Activated B cell treated with CpG ODN at 0.5 μM for 24 hours (primary cell): ENCODE measurements around the gene GMPR. TPM values are rescaled to one million over a fixed set of nuclear protein-coding genes. Genes with fewer than 3 reads are reported as not detected.

Experiments
- ATAC-seq: fragments of 200-7000 bp; cut with Tn5 transposase; one replicate; pipeline ENCODE4 v1.10.0; 2021; ENCODE audit warnings: low read depth, mild to moderate bottlenecking, moderate library complexity
- CTCF ChIA-PET: fragments of 350-600 bp; sonication (Branson Sonifier 250); formaldehyde crosslinking; loops from one replicate; lab custom pipeline; 2021; ENCODE audit warnings: antibody characterized with exemption; lab: Charles Lee
- POLR2A ChIA-PET: fragments of 350-600 bp; sonication (Branson Sonifier 250); formaldehyde crosslinking; loops from one replicate; lab custom pipeline; 2021; ENCODE audit warnings: antibody characterized with exemption; lab: Charles Lee
- DNase-seq: peaks from one replicate; pipeline ENCODE4 v3.0.0; 2022
- H3K27ac Mint-ChIP-seq: one replicate; pipeline ENCODE4 v1.8.0; 2020; ENCODE audit warnings: mixed read lengths
- H3K27me3 Mint-ChIP-seq: one replicate; pipeline ENCODE4 v1.8.0; 2021; ENCODE audit warnings: mixed read lengths
- H3K36me3 Mint-ChIP-seq: one replicate; pipeline ENCODE4 v1.8.0; 2021; ENCODE audit warnings: low read depth, mixed read lengths
- H3K4me1 Mint-ChIP-seq: one replicate; pipeline ENCODE4 v1.8.0; 2021; ENCODE audit warnings: mixed read lengths
- H3K4me3 Mint-ChIP-seq: one replicate; pipeline ENCODE4 v1.8.0; 2020; ENCODE audit warnings: mild to moderate bottlenecking, mixed read lengths
- H3K9me3 Mint-ChIP-seq: one replicate; pipeline ENCODE4 v1.8.0; 2020; ENCODE audit warnings: mixed read lengths
- intact Hi-C: fragments of 100-400 bp; cut with micrococcal nuclease; formaldehyde crosslinking; loops from one replicate; pipeline ENCODE4 v1.15.1; 2024
- total RNA-seq: library from RNA; stranded (reverse); gene quantifications from 2 replicates; pipeline ENCODE4 v1.2.3, GENCODE V29; 2022
- TF ChIP-seq, protein P1 (sequence below): fragments of 200-600 bp; IDR thresholded peaks from one replicate; pipeline ENCODE4 v1.8.0; 2022; ENCODE audit warnings: antibody characterized with exemption, mild to moderate bottlenecking

GMPR gene
- total RNA-seq, 1 donor from 2014 or later, result 0.47 TPM

GRCh38 chr6:16306334-16306733 lies 67.9 kb downstream of the GMPR start:
- H3K27me3 Mint-ChIP-seq, result no peaks in the 10 kb centered on the region
- ChIA-PET POLR2A (interaction anchor here (1.2 to 1.5 kb wide), 2 partner anchors 11 to 16 kb away, joined by 4 to 5 read pairs; no protein-coding TSS in a partner anchor), CTCF (interaction anchor here (0.5 kb wide), 1 partner anchor 11 kb away, joined by 3 read pairs; no protein-coding TSS in a partner anchor)
- peaks cover 36% of the 10 kb centered on the region for H3K4me1 Mint-ChIP-seq
- no peaks in the 10 kb centered on the region for H3K9me3 Mint-ChIP-seq
- H3K4me3 Mint-ChIP-seq, result peak overlapping the region; percentile 82
- no peaks in the 10 kb centered on the region for H3K36me3 Mint-ChIP-seq
- DNase-seq (no peak), ATAC-seq (no peak)
- intact Hi-C loops, result loop anchor here (5.0 kb wide), 5 partner anchors 69 to 644 kb away; partner anchors contain the start of genes DTNBP1, GMPR and MYLIP
- TF ChIP-seq, protein P1, sequence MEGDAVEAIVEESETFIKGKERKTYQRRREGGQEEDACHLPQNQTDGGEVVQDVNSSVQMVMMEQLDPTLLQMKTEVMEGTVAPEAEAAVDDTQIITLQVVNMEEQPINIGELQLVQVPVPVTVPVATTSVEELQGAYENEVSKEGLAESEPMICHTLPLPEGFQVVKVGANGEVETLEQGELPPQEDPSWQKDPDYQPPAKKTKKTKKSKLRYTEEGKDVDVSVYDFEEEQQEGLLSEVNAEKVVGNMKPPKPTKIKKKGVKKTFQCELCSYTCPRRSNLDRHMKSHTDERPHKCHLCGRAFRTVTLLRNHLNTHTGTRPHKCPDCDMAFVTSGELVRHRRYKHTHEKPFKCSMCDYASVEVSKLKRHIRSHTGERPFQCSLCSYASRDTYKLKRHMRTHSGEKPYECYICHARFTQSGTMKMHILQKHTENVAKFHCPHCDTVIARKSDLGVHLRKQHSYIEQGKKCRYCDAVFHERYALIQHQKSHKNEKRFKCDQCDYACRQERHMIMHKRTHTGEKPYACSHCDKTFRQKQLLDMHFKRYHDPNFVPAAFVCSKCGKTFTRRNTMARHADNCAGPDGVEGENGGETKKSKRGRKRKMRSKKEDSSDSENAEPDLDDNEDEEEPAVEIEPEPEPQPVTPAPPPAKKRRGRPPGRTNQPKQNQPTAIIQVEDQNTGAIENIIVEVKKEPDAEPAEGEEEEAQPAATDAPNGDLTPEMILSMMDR, result no peak
- H3K27ac Mint-ChIP-seq, result no peak overlapping the region

DNA sequence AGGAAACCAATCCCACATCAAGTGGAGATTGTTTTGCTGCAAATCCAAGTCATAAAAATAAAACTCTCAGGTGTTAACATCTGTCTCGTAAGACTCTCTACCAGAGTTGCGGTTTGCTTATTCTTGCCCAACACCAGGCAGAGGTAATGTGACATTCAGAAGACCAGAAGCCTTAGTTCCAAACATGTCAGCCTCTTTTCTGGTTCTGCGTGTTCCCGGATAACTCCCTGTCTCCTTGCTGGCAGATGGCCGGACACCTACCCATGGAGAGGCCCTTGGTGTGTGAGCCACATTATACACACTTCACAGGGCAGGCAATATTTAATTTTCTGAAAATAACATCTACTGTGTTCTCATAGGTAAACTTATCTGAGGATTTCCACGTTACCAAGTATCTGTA lies 73.4 kb downstream of the GMPR start:
- TF ChIP-seq, protein P1, result no peak
- Mint-ChIP-seq H3K27me3 (no peaks in the 10 kb centered on the region), H3K4me1 (peaks cover 12% of the 10 kb centered on the region), H3K4me3 (no peak overlapping the region), H3K27ac (no peak overlapping the region), H3K36me3 (no peaks in the 10 kb centered on the region), H3K9me3 (no peaks in the 10 kb centered on the region)
- CTCF ChIA-PET, result no interaction called here
- ATAC-seq (no peak), DNase-seq (no peak)
- intact Hi-C loops, result no loop called here
- POLR2A ChIA-PET, result no interaction called here

DNA sequence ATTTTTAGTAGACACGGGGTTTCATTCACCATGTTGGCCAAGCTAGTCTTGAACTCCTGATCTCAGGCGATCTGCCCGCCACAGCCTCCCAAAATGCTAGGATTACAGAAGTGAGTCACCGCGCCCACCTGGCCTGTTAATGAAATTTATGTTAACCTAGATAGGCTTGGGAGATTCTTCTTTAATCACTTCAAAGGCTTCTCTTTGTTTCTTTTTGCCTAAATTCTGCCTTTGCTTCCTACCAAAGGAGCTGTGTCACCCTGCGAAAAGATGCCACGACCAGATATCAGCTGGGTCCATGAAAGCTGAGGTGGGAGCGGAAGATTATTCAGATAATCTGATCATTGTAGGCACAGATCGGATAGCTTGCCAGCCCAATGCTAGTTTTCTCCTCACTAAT lies 75.3 kb downstream of the GMPR start:
- Mint-ChIP-seq H3K4me1 (peaks cover 6% of the 10 kb centered on the region), H3K36me3 (no peaks in the 10 kb centered on the region), H3K9me3 (no peaks in the 10 kb centered on the region), H3K27me3 (no peaks in the 10 kb centered on the region), H3K27ac (no peak overlapping the region), H3K4me3 (no peak overlapping the region)
- POLR2A ChIA-PET, result no interaction called here
- TF ChIP-seq, protein P1, result no peak
- no peak for ATAC-seq
- DNase-seq, result no peak
- intact Hi-C loops, result no loop called here
- CTCF ChIA-PET, result interaction anchor here (0.7 kb wide), 1 partner anchor 450 kb away, joined by 3 read pairs; no protein-coding TSS in a partner anchor

- ChIA-PET POLR2A (interaction anchor here (0.7 kb wide), 1 partner anchor 34 kb away, joined by 3 read pairs; no protein-coding TSS in a partner anchor), CTCF (no interaction called here)
- Mint-ChIP-seq H3K27ac (no peak overlapping the region), H3K9me3 (no peaks in the 10 kb centered on the region), H3K4me1 (peaks cover 10% of the 10 kb centered on the region), H3K36me3 (no peaks in the 10 kb centered on the region), H3K27me3 (no peaks in the 10 kb centered on the region), H3K4me3 (no peak overlapping the region)
- TF ChIP-seq, protein P1, result no peak
- intact Hi-C loops, result no loop called here
- DNase-seq (no peak), ATAC-seq (no peak)
Observed at GRCh38 chr6:16314296-16314695, 75.9 kb downstream of the GMPR start.

DNA sequence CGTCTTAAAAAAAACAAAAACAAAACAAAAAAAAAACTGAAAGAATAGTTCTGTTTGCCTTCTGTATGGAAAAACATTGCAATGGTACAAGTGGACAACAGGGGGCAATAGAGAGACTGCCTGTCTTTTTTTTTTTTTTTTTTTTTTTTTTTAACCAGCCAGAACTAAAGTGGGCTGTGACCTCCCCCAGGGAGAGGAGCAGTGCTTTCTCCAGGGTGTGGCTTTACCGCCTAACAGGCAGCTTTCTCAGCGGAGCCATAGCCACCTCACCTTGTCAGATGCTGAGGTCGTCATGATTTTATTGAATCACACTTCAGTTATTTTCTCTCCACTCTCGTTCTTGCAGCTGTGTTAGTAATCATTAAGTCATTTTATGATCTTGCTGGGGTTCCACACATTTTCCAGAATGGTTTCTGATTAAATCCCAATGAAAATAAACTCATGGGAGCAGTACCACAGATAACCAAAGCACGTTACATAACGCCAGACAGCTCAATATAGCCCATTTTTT lies 78.4 kb downstream of the GMPR start:
- ChIA-PET POLR2A (interaction anchor here (0.7 to 1.6 kb wide), 2 partner anchors 10 to 456 kb away, joined by 3 to 5 read pairs; no protein-coding TSS in a partner anchor), CTCF (interaction anchor here (0.7 to 6.3 kb wide), 7 partner anchors 10 to 454 kb away, joined by 3 to 50 read pairs (median 4); partner anchors contain the start of genes ATXN1 and GMPR)
- Mint-ChIP-seq H3K4me1 (peaks cover 28% of the 10 kb centered on the region), H3K36me3 (no peaks in the 10 kb centered on the region), H3K9me3 (no peaks in the 10 kb centered on the region), H3K4me3 (no peak overlapping the region), H3K27me3 (no peaks in the 10 kb centered on the region), H3K27ac (no peak overlapping the region)
- DNase-seq, result no peak
- ATAC-seq, result peak; percentile 49
- intact Hi-C loops, result loop anchor here (1.0 kb wide), 2 partner anchors 11 to 16 kb away; no protein-coding TSS in a partner anchor
- TF ChIP-seq, protein P1, result peak; percentile 72
